ENCODE data around the gene KRT77. TPM values are rescaled to one million over a fixed set of nuclear protein-coding genes. Genes with fewer than 3 reads are reported as not detected.

The KRT77 gene
- total RNA-seq, 3 donors from 2014 or later (not counting 1 experiment from before 2014, with no cell fraction given), result not detected

DNA sequence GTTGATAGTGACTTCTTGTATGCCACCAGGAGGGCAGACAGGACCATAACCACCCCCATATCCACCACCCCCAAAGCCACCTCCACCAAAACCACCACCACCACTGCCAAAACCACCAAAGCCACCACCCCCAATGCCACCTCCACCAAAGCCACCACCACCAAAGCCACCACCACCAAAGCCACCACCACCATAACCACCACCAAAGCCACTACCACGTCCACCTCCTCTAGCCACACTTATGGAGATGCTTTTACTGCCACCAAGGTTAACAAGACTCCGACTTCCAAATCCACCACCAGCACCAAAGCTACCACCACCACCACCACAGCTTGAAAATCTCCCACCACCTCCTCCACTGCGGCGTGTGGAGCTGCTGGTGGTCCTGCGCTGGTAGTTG lies 23.4 kb downstream of the KRT77 start:
- WGBS (ENCODE audit: insufficient coverage), result 78% methylated on average over 4 of the region's 5 CpGs
- peaks cover 36 to 54% of the 10 kb centered on the region in 2 donors for H3K4me1 Mint-ChIP-seq
- H3K27me3 Mint-ChIP-seq (ENCODE audit: low read depth in 2 of 2), result peaks cover 17 to 32% of the 10 kb centered on the region in 2 donors
- peaks cover 6% of the 10 kb centered on the region for H3K4me1 ChIP-seq (ENCODE audit: control insufficient read depth, insufficient read depth, low read length)
- no peaks in the 10 kb centered on the region for H3K9me3 Mint-ChIP-seq
- ATAC-seq (no peak), DNase-seq (no peak)
- no peaks in the 10 kb centered on the region for H3K36me3 ChIP-seq (ENCODE audit: control insufficient read depth, insufficient read depth, low read length)
- H3K27me3 ChIP-seq (ENCODE audit: control insufficient read depth, insufficient read depth, low read length), result peaks cover 3% of the 10 kb centered on the region
- no peak overlapping the region for H3K4me3 Mint-ChIP-seq
- TF ChIP-seq, protein P1, sequence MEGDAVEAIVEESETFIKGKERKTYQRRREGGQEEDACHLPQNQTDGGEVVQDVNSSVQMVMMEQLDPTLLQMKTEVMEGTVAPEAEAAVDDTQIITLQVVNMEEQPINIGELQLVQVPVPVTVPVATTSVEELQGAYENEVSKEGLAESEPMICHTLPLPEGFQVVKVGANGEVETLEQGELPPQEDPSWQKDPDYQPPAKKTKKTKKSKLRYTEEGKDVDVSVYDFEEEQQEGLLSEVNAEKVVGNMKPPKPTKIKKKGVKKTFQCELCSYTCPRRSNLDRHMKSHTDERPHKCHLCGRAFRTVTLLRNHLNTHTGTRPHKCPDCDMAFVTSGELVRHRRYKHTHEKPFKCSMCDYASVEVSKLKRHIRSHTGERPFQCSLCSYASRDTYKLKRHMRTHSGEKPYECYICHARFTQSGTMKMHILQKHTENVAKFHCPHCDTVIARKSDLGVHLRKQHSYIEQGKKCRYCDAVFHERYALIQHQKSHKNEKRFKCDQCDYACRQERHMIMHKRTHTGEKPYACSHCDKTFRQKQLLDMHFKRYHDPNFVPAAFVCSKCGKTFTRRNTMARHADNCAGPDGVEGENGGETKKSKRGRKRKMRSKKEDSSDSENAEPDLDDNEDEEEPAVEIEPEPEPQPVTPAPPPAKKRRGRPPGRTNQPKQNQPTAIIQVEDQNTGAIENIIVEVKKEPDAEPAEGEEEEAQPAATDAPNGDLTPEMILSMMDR (IDR thresholded peaks at IDR 0.05), result no peak
- intact Hi-C loops (cut with micrococcal nuclease), result loop anchor here (5.0 kb wide), 1 partner anchor 33 kb away; no protein-coding TSS in a partner anchor
- no peak overlapping the region for H3K27ac ChIP-seq (ENCODE audit: low read length)
- peak overlapping the region in 1 of 2 donors; percentile 64 for H3K27ac Mint-ChIP-seq
- H3K9me3 ChIP-seq (ENCODE audit: control insufficient read depth, insufficient read depth, low read length), result no peaks in the 10 kb centered on the region
- no peaks in the 10 kb centered on the region for H3K36me3 Mint-ChIP-seq
- H3K4me3 ChIP-seq (ENCODE audit: low read length), result no peak overlapping the region

DNA sequence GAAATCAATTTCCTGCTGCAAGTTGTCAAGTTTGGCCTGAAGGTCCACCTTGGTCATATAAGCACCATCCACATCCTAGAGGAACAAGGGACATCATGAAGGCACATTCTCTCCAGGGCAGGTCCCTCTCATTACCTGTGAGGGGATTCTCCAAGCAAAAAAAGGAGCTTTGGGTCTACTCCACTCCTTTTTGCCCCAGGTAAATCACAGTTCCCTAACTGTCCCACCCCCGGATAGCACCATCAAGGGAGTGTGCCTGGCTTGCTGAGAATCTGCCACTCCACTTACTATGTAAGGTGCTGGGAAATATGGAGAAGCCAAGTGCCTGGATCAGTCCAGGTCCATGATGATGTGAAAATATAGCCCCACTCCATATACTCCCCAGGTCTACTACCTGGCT lies 25.7 kb downstream of the KRT77 start:
- Mint-ChIP-seq H3K9me3 (no peaks in the 10 kb centered on the region), H3K27me3 (ENCODE audit: low read depth in 2 of 2) (peaks cover 17 to 24% of the 10 kb centered on the region in 2 donors), H3K4me3 (no peak overlapping the region), H3K4me1 (peaks cover 41 to 47% of the 10 kb centered on the region in 2 donors), H3K36me3 (no peaks in the 10 kb centered on the region), H3K27ac (no peak overlapping the region)
- H3K27ac ChIP-seq (ENCODE audit: low read length), result no peak overlapping the region
- WGBS (ENCODE audit: insufficient coverage), result no CpG with 5 or more reads among the region's 1 CpG
- no peaks in the 10 kb centered on the region for H3K9me3 ChIP-seq (ENCODE audit: control insufficient read depth, insufficient read depth, low read length)
- TF ChIP-seq, protein P1 (IDR thresholded peaks at IDR 0.05), result no peak
- DNase-seq (no peak), ATAC-seq (no peak)
- intact Hi-C loops (cut with micrococcal nuclease), result no loop called here
- peaks cover 3% of the 10 kb centered on the region for H3K27me3 ChIP-seq (ENCODE audit: control insufficient read depth, insufficient read depth, low read length)
- H3K4me3 ChIP-seq (ENCODE audit: low read length), result no peak overlapping the region
- no peaks in the 10 kb centered on the region for H3K36me3 ChIP-seq (ENCODE audit: control insufficient read depth, insufficient read depth, low read length)
- peaks cover 6% of the 10 kb centered on the region for H3K4me1 ChIP-seq (ENCODE audit: control insufficient read depth, insufficient read depth, low read length)

DNA sequence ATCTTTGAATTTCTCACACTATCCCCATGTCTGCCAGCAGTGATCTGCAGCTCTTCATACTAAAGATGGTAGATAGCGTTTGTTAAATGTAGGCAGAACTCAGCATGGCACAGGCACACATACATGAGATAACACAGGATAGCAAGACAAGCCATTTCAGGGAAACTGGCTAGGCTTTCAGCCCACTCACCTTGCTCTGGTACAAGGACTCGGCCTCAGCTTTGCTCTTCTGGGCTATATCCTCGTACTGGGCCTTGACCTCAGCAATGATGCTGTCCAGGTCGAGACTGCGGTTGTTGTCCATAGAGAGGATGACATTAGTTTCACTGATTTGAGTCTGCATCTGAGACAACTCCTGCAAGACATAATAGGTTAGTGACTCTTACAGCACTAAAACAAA lies 26.2 kb downstream of the KRT77 start:
- H3K4me3 Mint-ChIP-seq, result no peak overlapping the region
- TF ChIP-seq, protein P1 (IDR thresholded peaks at IDR 0.05), result no peak
- no peak overlapping the region for H3K27ac Mint-ChIP-seq
- WGBS (ENCODE audit: insufficient coverage), result 88% methylated on average over 5 of the region's 5 CpGs
- peaks cover 3% of the 10 kb centered on the region for H3K27me3 ChIP-seq (ENCODE audit: control insufficient read depth, insufficient read depth, low read length)
- no peak overlapping the region for H3K27ac ChIP-seq (ENCODE audit: low read length)
- H3K9me3 Mint-ChIP-seq, result no peaks in the 10 kb centered on the region
- peaks cover 36 to 41% of the 10 kb centered on the region in 2 donors for H3K4me1 Mint-ChIP-seq
- H3K4me1 ChIP-seq (ENCODE audit: control insufficient read depth, insufficient read depth, low read length), result peaks cover 6% of the 10 kb centered on the region
- intact Hi-C loops (cut with micrococcal nuclease), result no loop called here
- H3K36me3 ChIP-seq (ENCODE audit: control insufficient read depth, insufficient read depth, low read length), result no peaks in the 10 kb centered on the region
- no peaks in the 10 kb centered on the region for H3K9me3 ChIP-seq (ENCODE audit: control insufficient read depth, insufficient read depth, low read length)
- H3K36me3 Mint-ChIP-seq, result no peaks in the 10 kb centered on the region
- DNase-seq (no peak), ATAC-seq (no peak)
- H3K4me3 ChIP-seq (ENCODE audit: low read length), result no peak overlapping the region
- peaks cover 17 to 21% of the 10 kb centered on the region in 2 donors for H3K27me3 Mint-ChIP-seq (ENCODE audit: low read depth in 2 of 2)

DNA sequence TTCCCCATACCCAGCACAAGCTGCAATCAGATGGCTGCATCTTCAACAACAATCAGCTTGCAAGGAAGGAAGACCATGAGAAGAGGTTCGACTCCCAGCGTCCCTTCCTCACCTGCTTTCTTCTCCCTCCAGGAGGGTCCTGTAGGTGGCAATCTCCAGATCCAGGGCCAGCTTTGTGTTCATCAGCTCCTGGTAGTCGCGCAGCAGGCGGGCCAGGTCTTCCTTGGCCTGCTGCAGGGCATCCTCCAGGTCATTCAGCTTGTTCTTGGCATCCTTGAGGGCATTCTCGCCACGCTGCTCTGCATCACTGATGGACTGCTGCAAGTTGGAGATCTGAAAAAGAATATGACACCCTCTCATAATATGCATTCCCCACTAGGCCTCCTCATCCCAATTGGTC lies 27.2 kb downstream of the KRT77 start:
- intact Hi-C loops (cut with micrococcal nuclease), result no loop called here
- Histone ChIP-seq H3K27me3 (ENCODE audit: control insufficient read depth, insufficient read depth, low read length) (peaks cover 3% of the 10 kb centered on the region), H3K9me3 (ENCODE audit: control insufficient read depth, insufficient read depth, low read length) (no peaks in the 10 kb centered on the region), H3K4me3 (ENCODE audit: low read length) (no peak overlapping the region), H3K36me3 (ENCODE audit: control insufficient read depth, insufficient read depth, low read length) (no peaks in the 10 kb centered on the region), H3K27ac (ENCODE audit: low read length) (no peak overlapping the region), H3K4me1 (ENCODE audit: control insufficient read depth, insufficient read depth, low read length) (no peaks in the 10 kb centered on the region)
- H3K27ac Mint-ChIP-seq, result no peak overlapping the region
- WGBS (ENCODE audit: insufficient coverage), result 84% methylated on average over 7 of the region's 7 CpGs
- TF ChIP-seq, protein P1 (IDR thresholded peaks at IDR 0.05), result no peak
- H3K36me3 Mint-ChIP-seq, result no peaks in the 10 kb centered on the region
- H3K4me1 Mint-ChIP-seq, result peaks cover 26 to 31% of the 10 kb centered on the region in 2 donors
- no peak for ATAC-seq
- H3K4me3 Mint-ChIP-seq, result no peak overlapping the region
- no peaks in the 10 kb centered on the region for H3K9me3 Mint-ChIP-seq
- no peak for DNase-seq
- H3K27me3 Mint-ChIP-seq (ENCODE audit: low read depth in 2 of 2), result peaks cover 17 to 21% of the 10 kb centered on the region in 2 donors

Data from natural killer cell (primary cell).